Calu3 (cell line): Measurements from ENCODE around the gene OASL. TPM values are rescaled to one million over a fixed set of nuclear protein-coding genes. Genes with fewer than 3 reads are reported as not detected.

Experiments used
- BruUV-seq: library from RNA; stranded (reverse); fragments of 400-500 nt; replicated peaks from 2 replicates; lab custom pipeline; 2021; lab: Mats Ljungman, UMichigan
- CTCF ChIA-PET: fragments of 300-600 bp; sonication (Branson Sonifier 250); formaldehyde crosslinking; loops from one replicate; lab custom pipeline; 2022; ENCODE audit warnings: antibody characterized with exemption; lab: Charles Lee
- DNase-seq: peaks from one replicate; pipeline ENCODE4 v3.0.0; 2022
- H3K27ac Mint-ChIP-seq: one replicate; pipeline ENCODE4 v1.8.0; 2022; ENCODE audit warnings: mixed read lengths; ENCODE audit not compliant: unreplicated experiment
- H3K27me3 Mint-ChIP-seq: one replicate; pipeline ENCODE4 v1.8.0; 2022; ENCODE audit warnings: mixed read lengths; ENCODE audit not compliant: unreplicated experiment
- H3K36me3 Mint-ChIP-seq: one replicate; pipeline ENCODE4 v1.8.0; 2022; ENCODE audit warnings: mild to moderate bottlenecking, moderate library complexity, mixed read lengths; ENCODE audit not compliant: insufficient read depth, unreplicated experiment
- H3K4me1 Mint-ChIP-seq: one replicate; pipeline ENCODE4 v1.8.0; 2022; ENCODE audit warnings: mild to moderate bottlenecking, low read depth, mixed read lengths; ENCODE audit not compliant: unreplicated experiment
- H3K4me3 Mint-ChIP-seq: one replicate; pipeline ENCODE4 v1.8.0; 2022; ENCODE audit warnings: mild to moderate bottlenecking, low read depth, moderate library complexity, mixed read lengths; ENCODE audit not compliant: unreplicated experiment
- H3K9me3 Mint-ChIP-seq: one replicate; pipeline ENCODE4 v1.8.0; 2022; ENCODE audit warnings: low read depth, mixed read lengths; ENCODE audit not compliant: unreplicated experiment
- CTCF ChIP-seq: fragments of 200-600 bp; IDR thresholded peaks from one replicate; pipeline ENCODE4 v1.8.0; 2022; ENCODE audit warnings: antibody characterized with exemption; ENCODE audit not compliant: unreplicated experiment
- intact Hi-C: fragments of 100-400 bp; cut with micrococcal nuclease; formaldehyde crosslinking; loops from one replicate; pipeline ENCODE4 v1.10.0; 2022; ENCODE audit not compliant: unreplicated experiment
- total RNA-seq: library from RNA; stranded (reverse); gene quantifications from 2 replicates; pipeline ENCODE4 v1.2.3, GENCODE V29; 2022

OASL gene
- total RNA-seq, 1 experiment from 2014 or later: 73.7 TPM

GRCh38 chr12:120994059-120994458, 45.0 kb downstream of the OASL start:
- Mint-ChIP-seq H3K4me3 (no peak overlapping the region), H3K9me3 (peaks cover 11% of the 10 kb centered on the region), H3K4me1 (no peaks in the 10 kb centered on the region), H3K36me3 (peaks cover 31% of the 10 kb centered on the region), H3K27ac (no peak overlapping the region), H3K27me3 (no peaks in the 10 kb centered on the region)
- no peak for TF ChIP-seq CTCF
- intact Hi-C loops: no loop called here
- no peak for DNase-seq
- BruUV-seq: no TSS peak
- CTCF ChIA-PET: interaction anchor here (1.6 kb wide), 1 partner anchor 14 kb away, joined by 5 read pairs; no protein-coding TSS in a partner anchor

DNA sequence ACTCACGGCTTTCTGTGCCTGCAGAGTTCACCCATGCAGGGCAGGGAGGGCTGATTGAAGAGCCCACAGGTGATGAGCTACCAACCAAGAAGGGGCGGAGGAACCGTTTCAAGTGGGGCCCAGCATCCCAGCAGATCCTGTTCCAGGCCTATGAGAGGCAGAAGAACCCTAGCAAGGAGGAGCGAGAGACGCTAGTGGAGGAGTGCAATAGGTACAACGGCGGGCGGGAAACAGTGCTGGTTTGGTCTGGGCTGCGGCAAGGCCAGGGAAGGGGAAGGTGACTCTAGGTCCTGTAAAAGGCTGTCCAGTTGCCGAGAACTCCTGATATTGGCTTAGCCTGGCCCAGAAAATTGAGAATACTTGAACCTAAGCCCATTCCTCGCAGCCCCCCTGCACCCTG, 45.5 kb downstream of the OASL start:
- H3K27me3 Mint-ChIP-seq: no peaks in the 10 kb centered on the region
- H3K4me1 Mint-ChIP-seq: no peaks in the 10 kb centered on the region
- H3K4me3 Mint-ChIP-seq: no peak overlapping the region
- H3K36me3 Mint-ChIP-seq: peaks cover 31% of the 10 kb centered on the region
- intact Hi-C loops: no loop called here
- peaks cover 11% of the 10 kb centered on the region for H3K9me3 Mint-ChIP-seq
- H3K27ac Mint-ChIP-seq: no peak overlapping the region
- CTCF ChIA-PET: interaction anchor here (1.2 to 1.6 kb wide), 2 partner anchors 9 to 13 kb away, joined by 3 to 5 read pairs; no protein-coding TSS in a partner anchor
- TF ChIP-seq CTCF: no peak
- BruUV-seq: no TSS peak
- no peak for DNase-seq

GRCh38 chr12:120992989-120993388, 46.1 kb downstream of the OASL start:
- CTCF ChIA-PET: interaction anchor here (0.6 to 1.6 kb wide), 3 partner anchors 9 to 559 kb away, joined by 3 to 6 read pairs (median 5); no protein-coding TSS in a partner anchor
- H3K36me3 Mint-ChIP-seq: peaks cover 33% of the 10 kb centered on the region
- no peak overlapping the region for H3K27ac Mint-ChIP-seq
- no peak overlapping the region for H3K4me3 Mint-ChIP-seq
- H3K9me3 Mint-ChIP-seq: peaks cover 14% of the 10 kb centered on the region
- DNase-seq: no peak
- no peak for TF ChIP-seq CTCF
- intact Hi-C loops: no loop called here
- no TSS peak for BruUV-seq
- H3K27me3 Mint-ChIP-seq: no peaks in the 10 kb centered on the region
- no peaks in the 10 kb centered on the region for H3K4me1 Mint-ChIP-seq

GRCh38 chr12:120991965-120992364, 47.1 kb downstream of the OASL start:
- no peaks in the 10 kb centered on the region for H3K4me1 Mint-ChIP-seq

More at GRCh38 chr12:120991965-120992364, 47.1 kb downstream of the OASL start:
- no peak overlapping the region for H3K4me3 Mint-ChIP-seq
- H3K27me3 Mint-ChIP-seq: no peaks in the 10 kb centered on the region
- BruUV-seq: no TSS peak
- peaks cover 29% of the 10 kb centered on the region for H3K36me3 Mint-ChIP-seq
- no peak overlapping the region for H3K27ac Mint-ChIP-seq
- H3K9me3 Mint-ChIP-seq: peaks cover 14% of the 10 kb centered on the region
- intact Hi-C loops: no loop called here
- TF ChIP-seq CTCF: no peak
- no peak for DNase-seq
- CTCF ChIA-PET: no interaction called here
